ENCODE data around the gene MMP2. TPM values are rescaled to one million over a fixed set of nuclear protein-coding genes. Genes with fewer than 3 reads are reported as not detected.

Gene MMP2
- total and polyA plus RNA-seq, 2 of the 13 experiments (the other 11 are each of a cell fraction or from before 2014, with no cell fraction given), result 0.31 to 1.3 TPM

DNA sequence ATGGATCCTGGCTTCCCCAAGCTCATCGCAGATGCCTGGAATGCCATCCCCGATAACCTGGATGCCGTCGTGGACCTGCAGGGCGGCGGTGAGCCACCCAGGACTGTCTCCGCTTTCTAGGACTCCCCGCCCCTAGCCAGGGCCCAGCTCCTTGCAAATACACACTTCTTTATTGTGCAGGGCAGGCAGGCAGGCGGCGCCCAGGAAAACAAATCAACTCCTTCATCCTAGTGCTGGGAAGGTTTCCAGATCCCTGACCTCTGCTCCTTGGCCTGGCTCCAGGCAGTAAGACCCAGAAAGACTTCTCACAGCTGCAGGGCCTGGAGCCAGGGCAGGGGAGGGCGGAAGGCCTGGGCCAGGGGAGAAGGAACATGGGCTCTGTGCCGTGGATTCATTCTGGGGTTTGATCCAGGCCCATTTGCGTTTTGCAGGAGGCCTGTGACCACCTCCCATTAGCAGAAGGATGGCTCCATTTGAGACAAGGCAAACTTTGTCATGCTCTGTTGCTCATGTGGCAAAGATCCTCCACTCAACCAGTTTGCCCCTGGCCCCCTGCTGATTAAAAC is 23.9 kb downstream of the MMP2 start (continued):
- TF ChIP-seq, protein P1, sequence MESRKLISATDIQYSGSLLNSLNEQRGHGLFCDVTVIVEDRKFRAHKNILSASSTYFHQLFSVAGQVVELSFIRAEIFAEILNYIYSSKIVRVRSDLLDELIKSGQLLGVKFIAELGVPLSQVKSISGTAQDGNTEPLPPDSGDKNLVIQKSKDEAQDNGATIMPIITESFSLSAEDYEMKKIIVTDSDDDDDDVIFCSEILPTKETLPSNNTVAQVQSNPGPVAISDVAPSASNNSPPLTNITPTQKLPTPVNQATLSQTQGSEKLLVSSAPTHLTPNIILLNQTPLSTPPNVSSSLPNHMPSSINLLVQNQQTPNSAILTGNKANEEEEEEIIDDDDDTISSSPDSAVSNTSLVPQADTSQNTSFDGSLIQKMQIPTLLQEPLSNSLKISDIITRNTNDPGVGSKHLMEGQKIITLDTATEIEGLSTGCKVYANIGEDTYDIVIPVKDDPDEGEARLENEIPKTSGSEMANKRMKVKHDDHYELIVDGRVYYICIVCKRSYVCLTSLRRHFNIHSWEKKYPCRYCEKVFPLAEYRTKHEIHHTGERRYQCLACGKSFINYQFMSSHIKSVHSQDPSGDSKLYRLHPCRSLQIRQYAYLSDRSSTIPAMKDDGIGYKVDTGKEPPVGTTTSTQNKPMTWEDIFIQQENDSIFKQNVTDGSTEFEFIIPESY (CRISPR knock-in tag; IDR thresholded peaks at IDR 0.05), result no peak
- TF ChIP-seq ZNF33A (CRISPR knock-in tag; IDR thresholded peaks at IDR 0.05; ENCODE audit: borderline replicate concordance), result no peak
- 0 out of 2 replicates have a peak, but pooled peaks have one; percentile 38 for TF ChIP-seq MTA1 (CRISPR knock-in tag; IDR thresholded peaks at IDR 0.05; ENCODE audit: borderline replicate concordance)
- TF ChIP-seq U2AF2 (IDR thresholded peaks at IDR 0.05; ENCODE audit: low read depth, low read length), result no peak
- TF ChIP-seq, protein P2, sequence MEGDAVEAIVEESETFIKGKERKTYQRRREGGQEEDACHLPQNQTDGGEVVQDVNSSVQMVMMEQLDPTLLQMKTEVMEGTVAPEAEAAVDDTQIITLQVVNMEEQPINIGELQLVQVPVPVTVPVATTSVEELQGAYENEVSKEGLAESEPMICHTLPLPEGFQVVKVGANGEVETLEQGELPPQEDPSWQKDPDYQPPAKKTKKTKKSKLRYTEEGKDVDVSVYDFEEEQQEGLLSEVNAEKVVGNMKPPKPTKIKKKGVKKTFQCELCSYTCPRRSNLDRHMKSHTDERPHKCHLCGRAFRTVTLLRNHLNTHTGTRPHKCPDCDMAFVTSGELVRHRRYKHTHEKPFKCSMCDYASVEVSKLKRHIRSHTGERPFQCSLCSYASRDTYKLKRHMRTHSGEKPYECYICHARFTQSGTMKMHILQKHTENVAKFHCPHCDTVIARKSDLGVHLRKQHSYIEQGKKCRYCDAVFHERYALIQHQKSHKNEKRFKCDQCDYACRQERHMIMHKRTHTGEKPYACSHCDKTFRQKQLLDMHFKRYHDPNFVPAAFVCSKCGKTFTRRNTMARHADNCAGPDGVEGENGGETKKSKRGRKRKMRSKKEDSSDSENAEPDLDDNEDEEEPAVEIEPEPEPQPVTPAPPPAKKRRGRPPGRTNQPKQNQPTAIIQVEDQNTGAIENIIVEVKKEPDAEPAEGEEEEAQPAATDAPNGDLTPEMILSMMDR (CRISPR knock-in tag; IDR thresholded peaks at IDR 0.05), result peak; percentile 32; the same call in 1 of the 2 replicates
- TF ChIP-seq SOX6 (IDR thresholded peaks at IDR 0.05), result no peak
- TF ChIP-seq SOX6 (CRISPR knock-in tag; IDR thresholded peaks at IDR 0.05), result peak; percentile 50; the same call in 1 of the 2 replicates
- no peak for TF ChIP-seq MZF1 (CRISPR knock-in tag; IDR thresholded peaks at IDR 0.05; ENCODE audit: borderline replicate concordance)
- no peak for TF ChIP-seq RORA (CRISPR knock-in tag; IDR thresholded peaks at IDR 0.05)
- TF ChIP-seq, protein P3, sequence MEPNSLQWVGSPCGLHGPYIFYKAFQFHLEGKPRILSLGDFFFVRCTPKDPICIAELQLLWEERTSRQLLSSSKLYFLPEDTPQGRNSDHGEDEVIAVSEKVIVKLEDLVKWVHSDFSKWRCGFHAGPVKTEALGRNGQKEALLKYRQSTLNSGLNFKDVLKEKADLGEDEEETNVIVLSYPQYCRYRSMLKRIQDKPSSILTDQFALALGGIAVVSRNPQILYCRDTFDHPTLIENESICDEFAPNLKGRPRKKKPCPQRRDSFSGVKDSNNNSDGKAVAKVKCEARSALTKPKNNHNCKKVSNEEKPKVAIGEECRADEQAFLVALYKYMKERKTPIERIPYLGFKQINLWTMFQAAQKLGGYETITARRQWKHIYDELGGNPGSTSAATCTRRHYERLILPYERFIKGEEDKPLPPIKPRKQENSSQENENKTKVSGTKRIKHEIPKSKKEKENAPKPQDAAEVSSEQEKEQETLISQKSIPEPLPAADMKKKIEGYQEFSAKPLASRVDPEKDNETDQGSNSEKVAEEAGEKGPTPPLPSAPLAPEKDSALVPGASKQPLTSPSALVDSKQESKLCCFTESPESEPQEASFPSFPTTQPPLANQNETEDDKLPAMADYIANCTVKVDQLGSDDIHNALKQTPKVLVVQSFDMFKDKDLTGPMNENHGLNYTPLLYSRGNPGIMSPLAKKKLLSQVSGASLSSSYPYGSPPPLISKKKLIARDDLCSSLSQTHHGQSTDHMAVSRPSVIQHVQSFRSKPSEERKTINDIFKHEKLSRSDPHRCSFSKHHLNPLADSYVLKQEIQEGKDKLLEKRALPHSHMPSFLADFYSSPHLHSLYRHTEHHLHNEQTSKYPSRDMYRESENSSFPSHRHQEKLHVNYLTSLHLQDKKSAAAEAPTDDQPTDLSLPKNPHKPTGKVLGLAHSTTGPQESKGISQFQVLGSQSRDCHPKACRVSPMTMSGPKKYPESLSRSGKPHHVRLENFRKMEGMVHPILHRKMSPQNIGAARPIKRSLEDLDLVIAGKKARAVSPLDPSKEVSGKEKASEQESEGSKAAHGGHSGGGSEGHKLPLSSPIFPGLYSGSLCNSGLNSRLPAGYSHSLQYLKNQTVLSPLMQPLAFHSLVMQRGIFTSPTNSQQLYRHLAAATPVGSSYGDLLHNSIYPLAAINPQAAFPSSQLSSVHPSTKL (CRISPR knock-in tag; IDR thresholded peaks at IDR 0.05), result peak; percentile 88
- TF ChIP-seq ZNF558 (CRISPR knock-in tag; IDR thresholded peaks at IDR 0.05; ENCODE audit: borderline replicate concordance), result no peak
- TF ChIP-seq, protein P4, sequence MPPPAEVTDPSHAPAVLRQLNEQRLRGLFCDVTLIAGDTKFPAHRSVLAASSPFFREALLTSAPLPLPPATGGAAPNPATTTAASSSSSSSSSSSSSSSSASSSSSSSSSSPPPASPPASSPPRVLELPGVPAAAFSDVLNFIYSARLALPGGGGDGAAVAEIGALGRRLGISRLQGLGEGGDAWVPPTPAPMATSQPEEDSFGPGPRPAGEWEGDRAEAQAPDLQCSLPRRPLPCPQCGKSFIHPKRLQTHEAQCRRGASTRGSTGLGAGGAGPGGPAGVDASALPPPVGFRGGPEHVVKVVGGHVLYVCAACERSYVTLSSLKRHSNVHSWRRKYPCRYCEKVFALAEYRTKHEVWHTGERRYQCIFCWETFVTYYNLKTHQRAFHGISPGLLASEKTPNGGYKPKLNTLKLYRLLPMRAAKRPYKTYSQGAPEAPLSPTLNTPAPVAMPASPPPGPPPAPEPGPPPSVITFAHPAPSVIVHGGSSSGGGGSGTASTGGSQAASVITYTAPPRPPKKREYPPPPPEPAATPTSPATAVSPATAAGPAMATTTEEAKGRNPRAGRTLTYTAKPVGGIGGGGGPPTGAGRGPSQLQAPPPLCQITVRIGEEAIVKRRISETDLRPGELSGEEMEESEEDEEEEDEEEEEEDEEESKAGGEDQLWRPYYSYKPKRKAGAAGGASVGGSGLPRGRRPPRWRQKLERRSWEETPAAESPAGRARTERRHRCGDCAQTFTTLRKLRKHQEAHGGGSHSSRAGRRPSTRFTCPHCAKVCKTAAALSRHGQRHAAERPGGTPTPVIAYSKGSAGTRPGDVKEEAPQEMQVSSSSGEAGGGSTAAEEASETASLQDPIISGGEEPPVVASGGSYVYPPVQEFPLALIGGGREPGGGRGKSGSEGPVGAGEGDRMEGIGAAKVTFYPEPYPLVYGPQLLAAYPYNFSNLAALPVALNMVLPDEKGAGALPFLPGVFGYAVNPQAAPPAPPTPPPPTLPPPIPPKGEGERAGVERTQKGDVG (CRISPR knock-in tag; IDR thresholded peaks at IDR 0.05; ENCODE audit: borderline replicate concordance), result no peak; the same call in 1 of the 2 replicates
- peak; percentile 75 for TF ChIP-seq TEAD3 (CRISPR knock-in tag; optimal IDR thresholded peaks at IDR 0.05; ENCODE audit: borderline replicate concordance)
- TF ChIP-seq REXO4 (CRISPR knock-in tag; IDR thresholded peaks at IDR 0.05; ENCODE audit: borderline replicate concordance), result no peak
- peak; percentile 32; the same call in 1 of the 2 replicates for TF ChIP-seq ZNF768 (CRISPR knock-in tag; IDR thresholded peaks at IDR 0.05)
- TF ChIP-seq, protein P5, sequence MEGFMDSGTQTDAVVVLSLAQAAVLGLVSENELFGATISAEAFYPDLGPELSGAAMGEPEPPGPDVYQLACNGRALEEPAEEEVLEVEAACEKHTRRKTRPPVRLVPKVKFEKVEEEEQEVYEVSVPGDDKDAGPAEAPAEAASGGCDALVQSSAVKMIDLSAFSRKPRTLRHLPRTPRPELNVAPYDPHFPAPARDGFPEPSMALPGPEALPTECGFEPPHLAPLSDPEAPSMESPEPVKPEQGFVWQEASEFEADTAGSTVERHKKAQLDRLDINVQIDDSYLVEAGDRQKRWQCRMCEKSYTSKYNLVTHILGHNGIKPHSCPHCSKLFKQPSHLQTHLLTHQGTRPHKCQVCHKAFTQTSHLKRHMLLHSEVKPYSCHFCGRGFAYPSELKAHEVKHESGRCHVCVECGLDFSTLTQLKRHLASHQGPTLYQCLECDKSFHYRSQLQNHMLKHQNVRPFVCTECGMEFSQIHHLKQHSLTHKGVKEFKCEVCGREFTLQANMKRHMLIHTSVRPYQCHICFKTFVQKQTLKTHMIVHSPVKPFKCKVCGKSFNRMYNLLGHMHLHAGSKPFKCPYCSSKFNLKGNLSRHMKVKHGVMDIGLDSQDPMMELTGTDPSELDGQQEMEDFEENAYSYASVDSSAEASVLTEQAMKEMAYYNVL (CRISPR knock-in tag; IDR thresholded peaks at IDR 0.05; ENCODE audit: borderline replicate concordance), result no peak

Measured in HepG2 (cell line).